ENCODE data around the gene VDAC1. TPM values are rescaled to one million over a fixed set of nuclear protein-coding genes. Genes with fewer than 3 reads are reported as not detected.

The VDAC1 gene, protein sequence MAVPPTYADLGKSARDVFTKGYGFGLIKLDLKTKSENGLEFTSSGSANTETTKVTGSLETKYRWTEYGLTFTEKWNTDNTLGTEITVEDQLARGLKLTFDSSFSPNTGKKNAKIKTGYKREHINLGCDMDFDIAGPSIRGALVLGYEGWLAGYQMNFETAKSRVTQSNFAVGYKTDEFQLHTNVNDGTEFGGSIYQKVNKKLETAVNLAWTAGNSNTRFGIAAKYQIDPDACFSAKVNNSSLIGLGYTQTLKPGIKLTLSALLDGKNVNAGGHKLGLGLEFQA
- total RNA-seq (136 TPM), polyA plus RNA-seq (94.3 TPM)

DNA sequence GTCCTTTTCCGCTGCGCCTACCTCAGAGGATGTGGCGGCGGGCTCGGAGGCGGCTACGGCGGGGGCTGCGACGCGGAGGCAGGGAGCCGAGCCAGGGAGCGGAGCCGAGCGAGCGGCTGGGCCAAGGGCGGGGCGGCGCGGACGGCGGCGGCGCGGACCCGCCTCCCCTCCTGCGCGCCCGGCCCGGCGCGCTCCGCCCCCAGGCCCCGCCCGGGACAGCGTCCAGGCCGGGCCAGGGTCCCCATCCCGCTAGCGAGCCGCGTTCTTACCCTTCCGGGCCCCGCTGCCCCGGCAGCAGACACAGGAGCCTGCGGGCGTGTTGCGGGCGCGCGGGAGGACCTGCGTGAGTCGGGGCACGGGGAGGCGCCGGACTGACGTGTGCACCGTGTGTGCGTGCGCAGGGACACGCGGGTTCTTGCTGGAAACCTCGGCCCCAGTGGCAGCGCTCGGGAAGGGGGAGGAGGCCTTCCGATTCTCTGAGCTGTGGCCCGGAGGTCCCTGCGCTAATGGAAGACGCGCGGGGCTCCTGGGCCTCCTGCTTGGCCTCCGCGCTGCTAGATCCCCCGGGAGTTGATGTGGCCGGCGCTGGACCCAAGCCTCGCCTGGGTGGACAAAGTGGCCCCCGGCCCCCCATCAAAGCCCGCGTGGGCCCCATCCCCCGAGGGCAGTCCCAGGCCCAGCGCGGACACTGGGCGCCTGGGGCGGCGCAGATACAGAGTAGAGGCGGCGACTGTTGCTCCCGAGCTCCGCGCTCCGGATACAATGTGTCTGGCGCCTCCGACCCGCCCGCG is at the start of gene VDAC1:
TSS of gene VDAC1 (minus strand) at position 350 of the 791 bp plus-strand sequence. CDS start 11,963 bp downstream, outside the sequence.
- WGBS, result under 1% methylated on average over 96 of the region's 96 CpGs
- DNase-seq (ENCODE audit: extremely low spot score), result peak; percentile 66
- Histone ChIP-seq H3K27ac (ENCODE audit: low read depth) (peak within 1 kb of the TSS; percentile 99), H3K36me3 (ENCODE audit: insufficient read depth) (no peaks in the 10 kb centered on the region), H3K4me3 (ENCODE audit: low read depth, low read length) (peak within 1 kb of the TSS; percentile 89), H3K4me1 (ENCODE audit: insufficient read depth) (no peaks in the 10 kb centered on the region)

DNA sequence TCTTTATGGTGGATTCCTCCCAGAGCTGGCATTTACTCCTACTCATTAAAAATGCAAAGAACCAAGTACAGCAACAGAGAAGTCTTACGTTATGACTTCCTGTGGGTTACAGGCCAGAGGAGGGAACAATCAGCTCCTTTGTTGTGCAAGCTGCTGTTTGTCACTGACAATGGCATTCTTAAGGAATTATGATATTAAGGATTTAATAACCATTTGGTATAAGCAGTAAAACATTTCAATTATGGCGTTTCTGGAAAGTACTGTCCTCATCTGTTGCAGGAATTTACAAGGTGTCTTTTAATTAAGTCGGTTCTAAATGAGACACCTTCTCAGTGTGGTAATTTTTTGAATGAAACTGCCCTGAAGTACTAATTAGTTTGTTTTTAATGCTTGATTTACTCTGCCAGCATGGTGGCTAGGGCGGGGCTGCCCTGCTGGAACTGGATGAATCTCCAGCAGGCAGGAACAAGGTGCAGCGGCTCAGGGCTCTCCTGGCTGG is 49.1 kb upstream of the VDAC1 start:
- Histone ChIP-seq H3K27ac (ENCODE audit: low read depth) (no peak overlapping the region), H3K4me1 (ENCODE audit: insufficient read depth) (no peaks in the 10 kb centered on the region), H3K4me3 (ENCODE audit: low read depth, low read length) (no peak overlapping the region), H3K36me3 (ENCODE audit: insufficient read depth) (no peaks in the 10 kb centered on the region)
- 40% methylated on average over 5 of the region's 5 CpGs for WGBS
- DNase-seq (ENCODE audit: extremely low spot score), result no peak

DNA sequence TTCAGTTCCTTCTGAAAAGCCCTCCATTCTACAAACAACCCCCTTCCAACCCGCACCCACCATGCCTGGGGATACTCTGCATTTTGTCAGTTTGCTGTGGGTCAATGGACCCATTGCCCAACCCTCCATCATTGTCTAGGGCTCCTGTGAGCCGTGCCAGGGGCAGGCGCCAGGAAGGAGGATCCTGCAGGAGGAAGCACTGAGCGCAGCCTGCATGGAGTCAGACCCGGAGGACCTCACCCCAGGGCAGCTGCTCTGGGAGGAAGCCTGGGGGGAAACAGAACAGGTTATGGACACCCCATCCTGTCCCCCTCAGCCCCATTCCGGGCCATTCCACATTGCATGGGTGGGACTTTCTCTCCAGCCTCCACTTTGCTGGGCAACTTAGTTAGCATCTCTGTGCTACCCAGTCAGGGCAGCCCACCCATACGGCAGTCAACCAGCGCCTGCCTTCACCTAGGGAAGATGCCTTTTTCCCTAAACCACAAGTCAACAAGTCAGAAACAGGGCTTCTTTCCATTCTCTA is 48.6 kb upstream of the VDAC1 start:
- DNase-seq (ENCODE audit: extremely low spot score), result no peak
- 66% methylated on average over 8 of the region's 8 CpGs for WGBS
- no peaks in the 10 kb centered on the region for H3K4me1 ChIP-seq (ENCODE audit: insufficient read depth)
- H3K27ac ChIP-seq (ENCODE audit: low read depth), result no peak overlapping the region
- H3K4me3 ChIP-seq (ENCODE audit: low read depth, low read length), result no peak overlapping the region
- no peaks in the 10 kb centered on the region for H3K36me3 ChIP-seq (ENCODE audit: insufficient read depth)

DNA sequence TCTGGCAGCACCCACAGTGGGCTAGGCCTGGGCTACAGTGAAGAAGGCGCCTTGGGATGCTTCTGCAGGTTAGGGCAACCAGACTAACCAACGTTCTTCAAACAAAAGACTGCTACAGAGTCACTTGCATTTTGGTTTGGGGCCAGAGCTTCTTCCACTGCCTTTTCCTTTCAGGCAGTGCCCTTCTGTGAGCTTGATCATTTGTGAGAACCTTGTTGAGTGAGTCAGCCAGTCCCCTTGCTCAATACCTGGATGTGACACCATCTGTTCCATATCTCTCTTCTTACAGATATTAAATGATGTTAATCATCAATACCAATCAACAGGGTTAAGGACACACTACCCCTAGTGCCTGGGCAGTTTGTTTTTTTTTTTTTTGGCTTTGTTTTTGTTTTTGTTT is 46.5 kb upstream of the VDAC1 start:
- DNase-seq (ENCODE audit: extremely low spot score), result no peak
- H3K36me3 ChIP-seq (ENCODE audit: insufficient read depth), result no peaks in the 10 kb centered on the region
- no peak overlapping the region for H3K4me3 ChIP-seq (ENCODE audit: low read depth, low read length)
- no peak overlapping the region for H3K27ac ChIP-seq (ENCODE audit: low read depth)
- H3K4me1 ChIP-seq (ENCODE audit: insufficient read depth), result no peaks in the 10 kb centered on the region
- 81% methylated on average over 2 of the region's 2 CpGs for WGBS

DNA sequence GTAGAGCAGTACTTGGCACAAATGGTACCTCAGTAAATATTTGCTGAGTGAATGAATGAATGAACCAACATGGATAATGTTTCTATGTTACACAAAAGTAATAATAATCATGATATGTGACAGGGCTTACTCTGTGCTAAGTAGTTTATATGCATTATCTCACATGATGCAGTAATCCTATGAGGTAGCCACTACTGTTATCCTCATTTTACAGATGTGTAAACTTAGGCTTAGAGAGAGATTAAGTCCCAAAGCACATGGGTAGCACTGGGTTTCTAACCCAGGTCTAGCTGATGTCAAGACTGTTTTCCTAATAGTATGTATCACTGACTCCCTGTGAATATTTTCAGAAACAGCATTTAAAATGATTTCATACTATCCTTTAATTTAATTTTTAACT is 44.1 kb upstream of the VDAC1 start:
- Histone ChIP-seq H3K4me1 (ENCODE audit: insufficient read depth) (no peaks in the 10 kb centered on the region), H3K36me3 (ENCODE audit: insufficient read depth) (no peaks in the 10 kb centered on the region), H3K27ac (ENCODE audit: low read depth) (no peak overlapping the region), H3K4me3 (ENCODE audit: low read depth, low read length) (no peak overlapping the region)
- DNase-seq (ENCODE audit: extremely low spot score), result no peak

DNA sequence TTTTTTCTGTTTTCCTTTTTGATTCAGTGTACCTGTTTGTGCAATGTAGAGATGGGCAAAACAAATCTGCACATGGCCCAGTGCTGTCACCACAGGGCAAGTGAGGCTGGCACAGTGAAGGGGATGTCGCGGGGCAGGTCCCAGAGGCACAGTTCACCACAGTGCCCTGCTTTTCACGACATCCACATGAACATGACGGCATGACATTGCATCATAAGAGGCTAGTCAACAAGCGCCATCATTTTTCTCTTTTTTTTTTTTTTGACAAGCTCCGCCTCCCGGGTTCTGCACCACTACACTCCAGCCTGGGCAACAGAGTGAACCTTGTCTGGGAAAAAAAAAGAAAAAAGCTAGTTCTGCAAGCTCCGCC is 42.9 kb upstream of the VDAC1 start:
- Histone ChIP-seq H3K36me3 (ENCODE audit: insufficient read depth) (no peaks in the 10 kb centered on the region), H3K27ac (ENCODE audit: low read depth) (no peak overlapping the region), H3K4me3 (ENCODE audit: low read depth, low read length) (no peak overlapping the region), H3K4me1 (ENCODE audit: insufficient read depth) (no peaks in the 10 kb centered on the region)
- no peak for DNase-seq (ENCODE audit: extremely low spot score)
- WGBS, result 92% methylated on average over 8 of the region's 8 CpGs

DNA sequence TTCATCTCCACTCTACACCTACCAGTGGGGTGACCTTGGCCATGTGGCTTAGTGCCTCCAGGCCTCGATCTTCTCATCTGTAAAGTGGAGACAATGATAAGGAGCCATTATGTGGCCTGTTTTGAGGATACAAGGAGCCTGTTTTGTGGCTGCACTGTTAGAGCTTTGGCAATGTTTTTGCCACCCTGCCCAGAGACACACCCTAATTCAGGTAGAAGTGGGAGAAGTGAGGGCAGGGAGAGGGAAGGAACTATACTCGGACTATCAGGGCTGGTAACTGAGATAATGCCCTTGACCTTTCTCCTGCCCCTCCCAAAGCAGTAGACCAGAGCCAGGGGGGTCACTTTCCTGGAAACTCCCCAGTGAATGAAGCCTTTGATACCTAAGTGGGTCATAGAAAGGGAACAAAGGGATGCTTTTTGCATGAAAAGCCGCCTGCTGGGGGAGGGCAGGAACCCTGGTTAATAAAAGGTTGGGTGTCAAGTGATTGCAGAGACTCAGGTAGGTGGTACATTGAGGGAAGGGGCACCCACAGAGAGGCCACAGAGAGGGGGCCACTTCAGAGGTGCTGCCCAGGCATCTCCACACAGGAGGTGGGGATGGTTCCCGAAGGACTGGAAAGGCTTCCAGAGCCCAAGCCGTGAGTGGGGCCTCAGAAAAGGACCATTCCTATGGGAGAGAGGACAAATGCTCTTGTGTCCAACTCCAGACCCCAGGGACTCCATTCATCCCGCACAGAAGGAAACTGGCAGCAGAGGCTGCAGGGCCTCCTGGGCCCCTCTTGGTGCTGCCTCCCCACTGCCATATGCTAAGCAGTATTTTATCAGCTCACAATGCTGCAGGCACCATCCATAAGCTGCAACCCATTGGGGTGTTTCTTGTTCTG is 42.3 kb upstream of the VDAC1 start:
- WGBS, result 64% methylated on average over 6 of the region's 6 CpGs
- Histone ChIP-seq H3K4me1 (ENCODE audit: insufficient read depth) (no peaks in the 10 kb centered on the region), H3K36me3 (ENCODE audit: insufficient read depth) (no peaks in the 10 kb centered on the region), H3K4me3 (ENCODE audit: low read depth, low read length) (no peak overlapping the region), H3K27ac (ENCODE audit: low read depth) (no peak overlapping the region)
- DNase-seq (ENCODE audit: extremely low spot score), result no peak

DNA sequence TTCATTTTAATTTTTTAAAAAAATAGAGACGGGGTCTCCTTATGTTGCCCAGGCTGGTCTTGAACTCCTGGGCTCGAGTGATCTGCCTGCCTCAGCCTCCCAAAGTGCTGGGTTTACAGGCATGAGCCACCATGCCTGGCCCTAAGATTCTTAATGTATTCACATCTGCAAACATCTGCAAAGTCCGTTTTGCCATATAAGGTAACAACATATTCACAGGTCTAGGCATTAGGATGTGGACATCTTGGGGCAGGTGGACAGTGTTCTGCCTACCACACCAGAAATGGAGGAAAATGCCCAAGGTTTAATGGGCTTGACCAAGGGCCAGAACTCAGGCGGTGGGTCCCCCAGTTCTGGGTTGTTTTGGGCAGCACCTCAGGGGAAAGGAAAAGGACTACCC is 41.6 kb upstream of the VDAC1 start:
- no peak overlapping the region for H3K4me3 ChIP-seq (ENCODE audit: low read depth, low read length)
- DNase-seq (ENCODE audit: extremely low spot score), result no peak
- H3K4me1 ChIP-seq (ENCODE audit: insufficient read depth), result no peaks in the 10 kb centered on the region
- no peak overlapping the region for H3K27ac ChIP-seq (ENCODE audit: low read depth)
- 88% methylated on average over 4 of the region's 4 CpGs for WGBS
- no peaks in the 10 kb centered on the region for H3K36me3 ChIP-seq (ENCODE audit: insufficient read depth)

DNA sequence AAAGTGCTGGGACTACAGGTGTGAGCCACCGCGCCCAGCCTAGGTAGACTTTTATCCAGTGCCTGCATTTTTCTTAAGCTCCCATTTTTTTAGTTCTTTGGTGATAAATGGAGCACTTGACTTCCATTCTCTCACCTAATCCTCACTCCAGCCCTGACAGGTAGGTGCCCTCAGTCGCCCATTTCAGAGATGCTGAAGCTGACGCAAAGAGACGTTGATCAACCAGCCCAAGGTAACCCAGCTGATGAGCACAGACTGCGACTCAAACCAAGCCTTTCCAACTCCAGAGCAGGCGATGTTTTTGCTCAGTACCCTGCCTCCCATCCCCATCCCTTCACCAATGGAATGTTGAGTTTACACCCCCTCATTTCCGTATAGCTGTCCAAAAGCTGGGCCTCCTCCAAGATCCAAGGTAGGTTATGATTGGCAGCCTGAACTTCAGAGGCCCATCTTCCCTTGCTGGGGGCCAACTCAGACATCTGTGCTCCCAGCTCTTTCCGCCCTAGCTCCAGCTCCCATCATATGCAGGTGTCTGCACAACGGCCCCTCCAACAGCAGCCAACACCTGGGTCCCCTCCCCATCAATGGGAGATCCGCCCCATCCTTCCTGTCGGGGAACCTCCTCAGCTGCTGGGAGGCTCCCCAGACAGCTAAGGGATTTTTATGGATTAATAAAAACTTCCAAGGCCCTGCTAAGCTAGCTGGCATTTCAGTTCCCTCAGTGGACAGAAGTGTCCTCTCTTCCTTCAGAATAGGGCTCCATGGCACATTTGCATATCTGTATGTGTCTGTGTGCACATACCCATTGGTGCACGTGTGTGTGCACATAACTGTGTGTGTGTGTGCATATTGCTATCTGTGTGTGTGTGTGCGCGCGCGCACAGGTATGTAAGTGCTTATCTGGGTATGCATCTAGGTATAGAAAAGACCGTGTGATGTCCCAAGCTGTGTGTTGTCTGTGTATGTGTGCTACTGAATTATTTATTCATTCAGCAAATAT is 39.3 kb upstream of the VDAC1 start:
- Histone ChIP-seq H3K4me1 (ENCODE audit: insufficient read depth) (no peaks in the 10 kb centered on the region), H3K36me3 (ENCODE audit: insufficient read depth) (no peaks in the 10 kb centered on the region), H3K27ac (ENCODE audit: low read depth) (no peak overlapping the region), H3K4me3 (ENCODE audit: low read depth, low read length) (no peak overlapping the region)
- whole genome bisulfite sequencing, result 81% methylated on average over 18 of the region's 18 CpGs
- DNase-seq (ENCODE audit: extremely low spot score), result no peak

DNA sequence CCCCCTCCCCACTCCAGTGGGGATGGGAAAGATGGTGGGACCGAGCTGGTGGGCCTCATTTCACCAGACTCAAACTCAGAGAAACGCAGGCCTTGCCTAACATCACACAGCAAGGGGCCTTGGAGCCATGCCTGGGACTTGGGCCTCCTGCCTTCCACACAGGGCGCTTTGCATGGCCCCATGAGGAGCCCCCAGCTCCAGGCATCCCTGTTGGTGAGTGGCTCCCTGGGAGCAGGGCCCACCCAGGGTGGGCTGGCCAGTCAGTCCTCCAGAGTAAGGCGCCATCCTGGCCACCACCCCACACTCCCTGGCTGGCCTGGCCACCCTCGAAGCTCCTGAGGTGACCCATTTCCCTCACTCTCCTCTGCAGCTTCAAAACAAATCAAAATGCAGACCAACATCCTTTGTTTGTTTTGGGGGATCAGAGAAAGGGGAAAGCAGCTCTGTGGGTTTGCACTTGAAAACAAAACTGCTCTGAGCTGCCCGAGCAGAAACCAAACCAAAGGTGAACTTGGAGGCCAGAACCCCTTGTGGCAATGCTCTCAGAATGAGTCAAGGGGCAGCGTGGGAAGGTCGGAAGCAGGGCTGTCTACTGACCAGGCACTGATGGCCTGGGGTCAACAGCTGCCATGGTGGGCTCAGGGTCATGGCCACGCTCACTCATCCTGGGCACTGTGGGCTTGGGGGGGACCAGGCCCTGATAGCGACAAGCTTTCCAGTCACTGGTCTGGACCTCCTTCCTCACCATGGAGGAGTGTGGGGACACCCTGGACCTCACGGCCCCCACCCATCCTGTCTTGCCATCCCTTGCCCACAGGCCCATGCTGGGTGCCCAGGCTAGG is 37.0 kb upstream of the VDAC1 start:
- Histone ChIP-seq H3K4me3 (ENCODE audit: low read depth, low read length) (no peak overlapping the region), H3K4me1 (ENCODE audit: insufficient read depth) (no peaks in the 10 kb centered on the region), H3K36me3 (ENCODE audit: insufficient read depth) (no peaks in the 10 kb centered on the region), H3K27ac (ENCODE audit: low read depth) (no peak overlapping the region)
- WGBS, result 88% methylated on average over 11 of the region's 11 CpGs
- DNase-seq (ENCODE audit: extremely low spot score), result no peak

DNA sequence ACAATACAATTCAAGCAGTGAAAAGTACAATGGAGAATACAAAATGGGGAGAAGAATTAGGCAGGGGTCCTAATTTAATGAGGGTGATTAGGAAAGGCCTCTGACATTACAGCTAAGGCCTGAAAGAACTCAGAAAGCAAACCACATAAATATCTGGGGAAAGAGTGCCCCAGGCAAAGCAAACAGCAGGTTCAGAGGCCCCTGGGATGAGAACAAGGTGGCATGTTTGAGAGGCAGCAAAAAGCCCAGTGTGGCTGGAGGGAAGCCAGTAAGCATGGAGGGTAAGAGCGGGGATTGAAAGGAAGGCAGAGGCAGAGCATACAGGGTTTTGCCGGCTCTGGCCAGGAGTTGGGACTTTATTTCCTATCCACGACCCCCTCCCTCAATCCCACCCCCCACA is 33.4 kb upstream of the VDAC1 start:
- Histone ChIP-seq H3K36me3 (ENCODE audit: insufficient read depth) (no peaks in the 10 kb centered on the region), H3K27ac (ENCODE audit: low read depth) (no peak overlapping the region), H3K4me3 (ENCODE audit: low read depth, low read length) (no peak overlapping the region), H3K4me1 (ENCODE audit: insufficient read depth) (no peaks in the 10 kb centered on the region)
- 59% methylated on average over 3 of the region's 3 CpGs for WGBS
- no peak for DNase-seq (ENCODE audit: extremely low spot score)

DNA sequence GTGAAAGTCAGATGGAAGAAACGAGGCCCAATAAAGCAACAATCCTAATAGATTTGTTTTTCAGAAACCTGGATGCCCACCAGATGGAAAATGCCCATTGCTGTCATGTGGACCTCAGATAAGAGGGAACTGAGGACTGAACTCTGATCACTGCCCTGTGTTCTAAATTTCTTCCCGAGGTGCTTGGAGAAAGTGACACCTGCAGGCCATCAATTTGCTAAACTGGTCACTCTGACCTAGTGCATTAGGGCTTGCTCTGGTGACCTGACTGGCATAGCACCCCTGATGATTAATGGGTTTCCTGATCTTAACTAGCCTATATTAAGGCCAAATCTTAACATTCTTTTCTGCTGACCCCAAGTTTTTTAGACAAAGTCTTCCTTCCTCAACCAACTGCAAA is 32.4 kb upstream of the VDAC1 start:
- H3K36me3 ChIP-seq (ENCODE audit: insufficient read depth), result no peaks in the 10 kb centered on the region
- no peaks in the 10 kb centered on the region for H3K4me1 ChIP-seq (ENCODE audit: insufficient read depth)
- H3K27ac ChIP-seq (ENCODE audit: low read depth), result no peak overlapping the region
- 47% methylated on average over 2 of the region's 2 CpGs for WGBS
- no peak for DNase-seq (ENCODE audit: extremely low spot score)
- H3K4me3 ChIP-seq (ENCODE audit: low read depth, low read length), result no peak overlapping the region

Data from urinary bladder (tissue), 4 donors.